Measurements from ENCODE around the gene AKT3.
"Not testable (repeated sequence)": the region's sequence is repeated elsewhere in the genome, so short reads cannot be mapped to it uniquely, and the experiment has no call there.

The AKT3 gene

GRCh38 chr1:243842978-243843511 is 7.0 kb downstream of the AKT3 start:
- no peak for DNase-seq (ENCODE audit: low read depth in 4 of 4, low spot score in 1 of 4)

DNA sequence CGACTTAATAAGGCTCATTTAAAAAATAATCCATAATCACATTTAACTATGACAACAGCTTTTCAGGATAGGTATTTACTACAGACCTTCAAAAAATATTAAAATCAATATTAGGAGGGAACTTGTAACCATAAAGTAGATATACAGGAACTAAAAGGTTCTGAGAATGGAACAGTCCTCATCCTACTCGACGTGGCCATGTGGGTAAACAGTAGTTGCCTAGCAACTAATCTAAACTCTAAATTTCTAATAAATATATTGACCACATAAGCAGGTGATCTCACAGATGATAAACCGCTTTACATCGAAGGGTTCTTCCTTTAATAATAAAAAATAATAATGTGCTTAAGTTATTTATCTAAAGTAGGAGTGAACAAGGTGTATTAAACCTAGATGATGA is 7.9 kb downstream of the AKT3 start:
- DNase-seq (ENCODE audit: low read depth in 4 of 4, low spot score in 1 of 4), result no peak

GRCh38 chr1:243841507-243841906 is 8.5 kb downstream of the AKT3 start:
- no peak for DNase-seq (ENCODE audit: low read depth in 4 of 4, low spot score in 1 of 4)

GRCh38 chr1:243837907-243838535 is 12.0 kb downstream of the AKT3 start:
- DNase-seq (ENCODE audit: low read depth in 4 of 4, low spot score in 1 of 4), result no peak

- DNase-seq (ENCODE audit: low read depth in 4 of 4, low spot score in 1 of 4), result no peak
Measured at GRCh38 chr1:243834130-243834529, 15.9 kb downstream of the AKT3 start.

DNA sequence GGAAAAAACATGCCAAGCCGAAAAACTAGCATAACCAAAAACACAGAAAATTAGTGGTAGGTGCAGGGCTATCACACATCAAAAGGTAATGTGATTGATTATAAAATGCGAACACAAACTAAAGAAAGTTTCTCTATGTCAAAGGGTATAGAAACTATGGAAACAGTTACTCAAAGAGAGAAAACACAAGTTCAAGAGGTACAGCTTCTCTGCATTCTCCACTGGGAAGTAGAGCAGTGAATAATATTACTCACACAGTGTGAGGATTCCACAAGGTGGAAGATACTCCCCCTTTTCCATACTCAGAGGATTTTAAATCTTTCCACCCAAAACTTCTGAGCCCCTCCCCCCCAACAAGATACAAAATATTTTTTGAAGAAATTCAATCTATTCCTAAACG is 18.6 kb downstream of the AKT3 start:
- no peak for DNase-seq (ENCODE audit: low read depth in 4 of 4, low spot score in 1 of 4)

GRCh38 chr1:243827206-243827605 is 22.8 kb downstream of the AKT3 start:
- DNase-seq (ENCODE audit: low read depth in 4 of 4, low spot score in 1 of 4), result no peak

- not testable (repeated sequence) for DNase-seq (ENCODE audit: low read depth in 4 of 4, low spot score in 1 of 4)
Measured at GRCh38 chr1:243824907-243825306, 25.1 kb downstream of the AKT3 start.

- no peak for DNase-seq (ENCODE audit: low read depth in 4 of 4, low spot score in 1 of 4)
Measured at GRCh38 chr1:243821177-243821680, 28.8 kb downstream of the AKT3 start.

- no peak for DNase-seq (ENCODE audit: low read depth in 4 of 4, low spot score in 1 of 4)
Measured at GRCh38 chr1:243819438-243819839, 30.6 kb downstream of the AKT3 start.

GRCh38 chr1:243818978-243819377 is 31.1 kb downstream of the AKT3 start:
- DNase-seq (ENCODE audit: low read depth in 4 of 4, low spot score in 1 of 4), result no peak

DNA sequence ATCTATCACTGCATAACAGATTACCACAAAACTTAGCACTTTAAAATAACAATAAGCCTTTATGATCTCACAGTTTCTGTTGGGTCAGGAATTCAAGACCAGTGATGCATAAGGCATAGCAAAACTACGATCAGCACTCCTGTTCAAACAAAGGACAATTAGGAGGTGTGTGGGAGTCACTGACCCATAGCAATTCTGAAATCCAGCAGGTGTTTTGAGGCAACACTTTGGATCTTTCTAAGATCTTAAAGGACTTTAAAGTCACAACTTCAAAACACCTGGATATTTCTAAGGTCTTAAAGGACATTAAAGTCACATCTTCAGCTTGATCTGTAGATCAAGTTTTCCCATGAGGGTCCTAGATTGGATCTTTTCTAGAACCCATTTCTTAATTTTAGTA is 35.3 kb downstream of the AKT3 start:
- no peak for DNase-seq (ENCODE audit: low read depth in 4 of 4, low spot score in 1 of 4)

DNA sequence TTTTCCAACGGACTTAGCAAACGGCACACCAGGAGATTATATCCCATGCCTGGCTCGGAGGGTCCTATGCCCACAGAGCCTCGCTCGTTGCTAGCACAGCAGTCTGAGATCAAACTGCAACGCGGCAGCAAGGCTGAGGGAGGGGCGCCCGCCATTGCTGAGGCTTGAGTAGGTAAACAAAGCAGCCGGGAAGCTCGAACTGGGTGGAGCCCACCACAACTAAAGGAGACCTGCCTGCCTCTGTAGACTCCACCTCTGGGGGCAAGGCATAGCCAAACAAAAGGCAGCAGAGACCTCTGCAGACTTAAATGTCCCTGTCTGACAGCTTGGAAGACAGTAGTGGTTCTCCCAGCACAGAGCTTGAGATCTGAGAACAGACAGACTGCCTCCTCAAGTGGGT is 42.7 kb downstream of the AKT3 start:
- not testable (repeated sequence) for DNase-seq (ENCODE audit: low read depth in 4 of 4, low spot score in 1 of 4)

- DNase-seq (ENCODE audit: low read depth in 4 of 4, low spot score in 1 of 4), result no peak
Measured at GRCh38 chr1:243806310-243806709, 43.7 kb downstream of the AKT3 start.

DNA sequence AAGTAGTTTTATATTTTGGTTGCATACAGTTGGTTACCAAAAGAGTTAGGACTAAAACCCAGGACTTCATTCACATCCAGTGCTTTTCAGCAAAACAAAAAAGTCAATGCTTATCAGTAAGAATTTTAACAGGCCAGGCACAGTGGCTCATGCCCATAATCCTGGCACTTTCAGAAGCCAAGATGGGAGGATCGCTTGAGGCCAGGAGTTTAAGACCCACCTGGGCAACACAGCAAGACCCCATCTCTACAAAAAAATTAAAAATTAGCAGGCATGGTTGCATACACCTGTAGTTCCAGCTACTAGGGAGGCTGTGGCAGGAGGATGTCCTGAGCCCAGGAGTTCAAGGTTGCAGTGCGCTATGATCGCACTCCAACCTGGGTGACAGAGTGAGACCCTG is 47.3 kb downstream of the AKT3 start:
- no peak for DNase-seq (ENCODE audit: low read depth in 4 of 4, low spot score in 1 of 4)

DNA sequence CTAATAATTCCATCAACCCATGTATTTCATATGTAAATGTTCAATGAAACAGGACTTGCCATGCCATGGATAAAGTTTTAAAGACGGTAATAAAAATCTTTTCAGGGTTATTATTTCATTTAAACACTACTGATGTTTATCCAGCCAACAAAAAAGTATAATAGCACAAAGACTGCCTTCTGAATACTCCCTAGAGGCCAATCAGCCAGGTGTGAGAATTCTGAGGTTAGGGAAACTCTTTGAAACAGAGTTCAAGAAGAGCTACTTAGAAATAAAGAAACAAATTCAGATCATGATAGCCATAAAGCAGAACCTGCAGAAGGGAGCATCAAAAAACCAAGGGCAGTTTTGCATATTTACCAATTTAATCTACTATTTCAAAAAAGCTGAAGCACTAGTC is 48.7 kb downstream of the AKT3 start:
- DNase-seq (ENCODE audit: low read depth in 4 of 4, low spot score in 1 of 4), result no peak

- DNase-seq (ENCODE audit: low read depth in 4 of 4, low spot score in 1 of 4), result no peak
Measured at GRCh38 chr1:243799908-243800307, 50.1 kb downstream of the AKT3 start.

GRCh38 chr1:243798726-243799125 is 51.3 kb downstream of the AKT3 start:
- DNase-seq (ENCODE audit: low read depth in 4 of 4, low spot score in 1 of 4), result no peak

GRCh38 chr1:243796016-243796415 is 54.0 kb downstream of the AKT3 start:
- no peak for DNase-seq (ENCODE audit: low read depth in 4 of 4, low spot score in 1 of 4)

DNA sequence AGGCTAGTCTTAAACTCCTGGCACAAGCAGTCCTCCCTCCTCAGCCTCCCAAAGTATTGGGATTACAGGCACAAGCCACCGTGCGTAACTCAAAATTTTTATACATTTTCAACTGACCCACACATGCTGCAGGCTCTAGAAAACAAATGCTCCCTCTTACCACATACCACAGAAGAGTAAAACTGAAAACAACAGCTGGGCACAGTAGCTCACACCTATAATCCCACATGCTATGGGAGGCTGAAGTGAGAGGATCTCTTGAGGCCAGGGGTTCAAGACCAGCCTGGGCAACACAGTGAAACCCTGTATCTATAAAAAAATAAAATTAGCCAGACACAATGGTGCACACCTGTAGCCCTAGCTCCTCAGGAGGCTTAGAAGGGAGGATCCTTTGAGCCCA is 56.7 kb downstream of the AKT3 start:
- DNase-seq (ENCODE audit: low read depth in 4 of 4, low spot score in 1 of 4), result no peak

DNA sequence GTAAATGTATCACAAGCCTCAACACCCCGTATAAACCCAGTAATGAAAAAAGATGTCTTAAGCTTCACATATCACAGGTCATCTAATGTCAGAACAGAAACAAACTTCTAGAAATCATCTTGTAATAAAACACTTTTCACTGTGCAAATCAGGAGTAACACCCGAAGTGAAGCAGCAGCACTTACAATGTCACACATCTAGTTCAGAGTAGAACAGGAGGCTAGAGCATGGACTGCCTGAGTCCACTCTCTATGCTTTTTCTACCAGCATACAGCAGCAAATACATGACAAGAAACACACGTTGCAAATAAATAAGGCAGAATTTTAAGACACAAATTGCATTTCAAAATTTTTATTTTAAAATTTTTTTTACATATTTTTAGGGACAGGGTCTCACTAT is 57.2 kb downstream of the AKT3 start:
- DNase-seq (ENCODE audit: low read depth in 4 of 4, low spot score in 1 of 4), result no peak

DNA sequence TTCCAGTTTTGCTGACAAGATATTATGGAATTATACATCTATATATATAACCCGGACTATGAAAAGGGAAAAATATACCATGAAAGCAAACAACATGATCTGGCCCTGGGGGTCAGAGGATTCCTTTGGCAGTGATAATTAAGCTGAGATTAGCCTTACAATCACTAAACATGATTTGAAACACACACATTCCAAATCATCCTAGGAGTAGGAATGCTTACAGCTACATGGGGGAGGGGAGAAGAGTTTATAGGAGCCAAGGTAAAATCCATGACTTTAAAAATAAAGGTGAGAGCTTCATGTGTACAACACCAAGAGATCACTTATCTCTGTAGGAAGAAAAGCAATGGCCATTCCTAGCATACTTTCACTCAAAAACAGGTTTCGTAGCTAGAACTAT is 57.6 kb downstream of the AKT3 start:
- no peak for DNase-seq (ENCODE audit: low read depth in 4 of 4, low spot score in 1 of 4)

DNA sequence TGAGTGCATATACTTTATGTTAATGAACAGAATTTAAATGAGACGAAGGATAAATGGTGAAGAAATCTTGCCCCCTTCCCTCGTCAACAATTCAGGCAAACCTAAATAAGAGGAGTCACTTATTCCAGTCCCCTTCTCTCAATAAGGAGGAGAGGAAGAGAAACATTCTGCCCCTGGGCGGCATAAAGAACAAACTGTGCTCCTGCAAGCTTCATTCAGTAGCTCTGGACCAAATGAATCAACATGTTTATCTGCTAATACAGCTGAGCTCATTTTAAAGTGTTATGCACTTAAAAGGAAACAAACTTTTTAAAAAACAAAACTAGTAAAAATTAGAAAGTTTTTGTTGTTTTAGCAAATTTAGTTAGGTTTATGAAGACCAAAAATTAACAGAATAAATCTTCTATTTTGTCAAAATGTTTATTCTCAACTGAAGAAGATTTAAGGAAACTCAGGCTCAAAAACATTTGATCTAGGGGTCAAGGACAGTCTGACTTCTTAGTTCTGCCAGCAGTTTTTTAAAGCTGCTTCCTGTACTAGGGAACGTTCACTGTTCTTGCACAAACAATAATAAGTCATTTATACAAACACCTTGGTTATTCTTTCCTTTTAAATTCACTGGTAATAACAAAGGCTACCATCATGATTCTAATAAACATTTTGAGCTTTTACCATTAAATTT is 58.3 kb downstream of the AKT3 start:
- DNase-seq (ENCODE audit: low read depth in 4 of 4, low spot score in 1 of 4), result no peak

Measured in stimulated activated CD4-positive, alpha-beta T cell treated with anti-CD3 and anti-CD28 coated beads, Interleukin-1b, Interleukin-23, amount 100 ng/mL, for 24 hours (primary cell).